MCF 10A (cell line): Measurements from ENCODE around the gene BICC1. TPM values are rescaled to one million over a fixed set of nuclear protein-coding genes. Genes with fewer than 3 reads are reported as not detected.

Experiments used
- BruUV-seq: library from RNA; stranded (reverse); fragments of 400-500 nt; replicated peaks from 2 replicates; lab custom pipeline; 2021; lab: Mats Ljungman, UMichigan
- CTCF ChIA-PET: fragments of 300-600 bp; sonication (Branson Sonifier 250); formaldehyde crosslinking; extraction: SDS; loops from one replicate; lab custom pipeline; 2021; ENCODE audit warnings: antibody characterized with exemption, inconsistent platforms; lab: Yijun Ruan, JAX
- POLR2A ChIA-PET: fragments of 300-600, 350-650 bp; sonication (Branson Sonifier 250); formaldehyde crosslinking; extraction: SDS; loops from one replicate; lab custom pipeline; 2020; ENCODE audit warnings: antibody characterized with exemption, inconsistent platforms; lab: Yijun Ruan, JAX
- DNase-seq: peaks from one replicate; pipeline ENCODE4 v3.0.0-alpha.2; 2018; ENCODE audit not compliant: unreplicated experiment
- H3K27ac Mint-ChIP-seq: one replicate; pipeline ENCODE4 v1.8.0; 2022; ENCODE audit warnings: mild to moderate bottlenecking, low read depth, mixed read lengths; ENCODE audit not compliant: unreplicated experiment
- H3K27me3 Mint-ChIP-seq: one replicate; pipeline ENCODE4 v1.8.0; 2022; ENCODE audit warnings: mixed read lengths; ENCODE audit not compliant: insufficient read depth, unreplicated experiment
- H3K36me3 Mint-ChIP-seq: one replicate; pipeline ENCODE4 v1.8.0; 2022; ENCODE audit warnings: mild to moderate bottlenecking, moderate library complexity, mixed read lengths; ENCODE audit not compliant: insufficient read depth, unreplicated experiment
- H3K4me1 Mint-ChIP-seq: one replicate; pipeline ENCODE4 v1.8.0; 2022; ENCODE audit warnings: mixed read lengths; ENCODE audit not compliant: insufficient read depth, unreplicated experiment
- H3K4me3 Mint-ChIP-seq: one replicate; pipeline ENCODE4 v1.8.0; 2022; ENCODE audit warnings: mild to moderate bottlenecking, moderate library complexity, mixed read lengths; ENCODE audit not compliant: unreplicated experiment
- H3K9me3 Mint-ChIP-seq: one replicate; pipeline ENCODE4 v1.8.0; 2022; ENCODE audit warnings: mixed read lengths; ENCODE audit not compliant: unreplicated experiment
- intact Hi-C: fragments of 100-400 bp; cut with micrococcal nuclease; formaldehyde crosslinking; loops from 2 replicates; pipeline ENCODE4 v1.14.1; 2022
- total RNA-seq: library from RNA; stranded (reverse); gene quantifications from 2 replicates; pipeline ENCODE4 v1.2.3, GENCODE V29; 2022
- TF ChIP-seq, protein P1 (sequence below): fragments of 200-600 bp; IDR thresholded peaks from one replicate; pipeline ENCODE4 v1.8.0; 2022; ENCODE audit warnings: antibody characterized with exemption, mild to moderate bottlenecking; ENCODE audit not compliant: unreplicated experiment

Gene BICC1
- total RNA-seq, 1 experiment from 2014 or later = 15.6 TPM

DNA sequence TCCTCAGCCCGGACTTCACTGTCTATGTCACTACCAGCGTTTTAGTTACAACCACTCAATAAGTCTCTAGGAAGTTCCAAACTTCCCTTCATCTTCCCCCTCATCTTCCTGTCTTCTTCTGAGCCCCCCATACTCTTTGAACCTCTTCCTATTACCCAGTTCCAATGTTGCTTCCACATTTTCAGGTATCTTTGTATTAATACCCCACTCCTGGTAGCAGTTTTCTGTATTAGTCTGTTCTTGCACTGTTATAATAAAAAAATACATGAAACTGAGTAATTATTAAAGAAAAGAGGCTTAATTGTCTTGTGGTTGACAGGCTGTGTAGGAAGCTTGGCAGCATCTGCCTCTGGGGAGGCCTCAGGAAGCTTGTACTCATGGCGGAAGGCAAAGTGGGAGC lies 218.6 kb downstream of the BICC1 start:
- peaks cover 6% of the 10 kb centered on the region for H3K36me3 Mint-ChIP-seq
- H3K27me3 Mint-ChIP-seq = no peaks in the 10 kb centered on the region
- H3K4me1 Mint-ChIP-seq = no peaks in the 10 kb centered on the region
- H3K27ac Mint-ChIP-seq = no peak overlapping the region
- peaks cover 13% of the 10 kb centered on the region for H3K9me3 Mint-ChIP-seq
- CTCF ChIA-PET = interaction anchor here (0.7 kb wide), 1 partner anchor 25 kb away, joined by 3 read pairs; no protein-coding TSS in a partner anchor
- TF ChIP-seq, protein P1, sequence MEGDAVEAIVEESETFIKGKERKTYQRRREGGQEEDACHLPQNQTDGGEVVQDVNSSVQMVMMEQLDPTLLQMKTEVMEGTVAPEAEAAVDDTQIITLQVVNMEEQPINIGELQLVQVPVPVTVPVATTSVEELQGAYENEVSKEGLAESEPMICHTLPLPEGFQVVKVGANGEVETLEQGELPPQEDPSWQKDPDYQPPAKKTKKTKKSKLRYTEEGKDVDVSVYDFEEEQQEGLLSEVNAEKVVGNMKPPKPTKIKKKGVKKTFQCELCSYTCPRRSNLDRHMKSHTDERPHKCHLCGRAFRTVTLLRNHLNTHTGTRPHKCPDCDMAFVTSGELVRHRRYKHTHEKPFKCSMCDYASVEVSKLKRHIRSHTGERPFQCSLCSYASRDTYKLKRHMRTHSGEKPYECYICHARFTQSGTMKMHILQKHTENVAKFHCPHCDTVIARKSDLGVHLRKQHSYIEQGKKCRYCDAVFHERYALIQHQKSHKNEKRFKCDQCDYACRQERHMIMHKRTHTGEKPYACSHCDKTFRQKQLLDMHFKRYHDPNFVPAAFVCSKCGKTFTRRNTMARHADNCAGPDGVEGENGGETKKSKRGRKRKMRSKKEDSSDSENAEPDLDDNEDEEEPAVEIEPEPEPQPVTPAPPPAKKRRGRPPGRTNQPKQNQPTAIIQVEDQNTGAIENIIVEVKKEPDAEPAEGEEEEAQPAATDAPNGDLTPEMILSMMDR = no peak
- no TSS peak for BruUV-seq
- H3K4me3 Mint-ChIP-seq = no peak overlapping the region
- intact Hi-C loops = no loop called here
- DNase-seq = no peak
- POLR2A ChIA-PET = no interaction called here

DNA sequence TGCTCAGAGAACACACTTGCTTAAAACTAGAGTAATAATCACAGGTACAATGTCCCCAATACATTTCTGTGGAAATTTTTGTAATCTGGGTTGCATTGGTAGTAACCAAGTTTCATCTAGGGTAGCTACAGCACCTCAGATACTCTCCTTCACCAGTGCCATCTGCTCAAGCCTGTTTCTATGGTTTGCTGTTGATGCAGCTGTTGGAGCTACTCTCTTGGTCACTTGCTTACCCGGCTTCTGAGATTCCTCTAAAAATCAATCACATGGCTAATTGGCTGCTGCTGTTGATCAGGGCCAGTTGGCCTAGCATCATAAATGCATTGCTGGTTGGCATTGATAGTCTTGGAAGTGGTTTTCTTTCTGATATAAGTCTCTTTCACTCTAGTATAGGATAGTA lies 220.8 kb downstream of the BICC1 start:
- Mint-ChIP-seq H3K4me3 (no peak overlapping the region), H3K9me3 (peaks cover 13% of the 10 kb centered on the region), H3K36me3 (no peaks in the 10 kb centered on the region), H3K4me1 (no peaks in the 10 kb centered on the region), H3K27ac (no peak overlapping the region), H3K27me3 (no peaks in the 10 kb centered on the region)
- DNase-seq = no peak
- ChIA-PET CTCF (interaction anchor here (0.8 kb wide), 1 partner anchor 9 kb away, joined by 3 read pairs; no protein-coding TSS in a partner anchor), POLR2A (interaction anchor here (0.6 kb wide), 1 partner anchor 407 kb away, joined by 5 read pairs; no protein-coding TSS in a partner anchor)
- TF ChIP-seq, protein P1 = no peak
- intact Hi-C loops = no loop called here
- no TSS peak for BruUV-seq

DNA sequence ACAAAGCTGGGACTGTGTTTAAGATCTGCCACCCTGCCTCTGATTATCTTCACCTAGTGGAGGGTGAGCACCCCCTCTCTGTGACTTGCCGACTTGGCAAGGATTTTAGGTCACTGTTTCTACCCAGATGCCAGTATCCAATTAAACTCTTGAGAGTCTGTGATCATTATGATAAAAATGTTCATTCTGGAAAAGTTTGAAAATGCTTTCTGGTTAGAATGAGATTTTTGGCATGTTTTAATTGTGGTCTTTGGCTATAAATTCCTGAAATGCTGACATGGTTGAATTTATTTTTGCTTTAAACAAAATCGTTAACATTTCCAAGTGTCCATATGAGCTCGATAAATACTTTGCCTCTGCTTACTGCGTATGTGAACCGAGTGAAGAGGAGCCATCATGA lies 221.4 kb downstream of the BICC1 start:
- intact Hi-C loops = loop anchor here (2.0 kb wide), 1 partner anchor 21 kb away; no protein-coding TSS in a partner anchor
- Mint-ChIP-seq H3K27ac (no peak overlapping the region), H3K4me1 (no peaks in the 10 kb centered on the region), H3K4me3 (no peak overlapping the region), H3K27me3 (no peaks in the 10 kb centered on the region), H3K36me3 (no peaks in the 10 kb centered on the region), H3K9me3 (peaks cover 13% of the 10 kb centered on the region)
- DNase-seq = no peak
- ChIA-PET POLR2A (no interaction called here), CTCF (no interaction called here)
- no TSS peak for BruUV-seq
- TF ChIP-seq, protein P1 = no peak

DNA sequence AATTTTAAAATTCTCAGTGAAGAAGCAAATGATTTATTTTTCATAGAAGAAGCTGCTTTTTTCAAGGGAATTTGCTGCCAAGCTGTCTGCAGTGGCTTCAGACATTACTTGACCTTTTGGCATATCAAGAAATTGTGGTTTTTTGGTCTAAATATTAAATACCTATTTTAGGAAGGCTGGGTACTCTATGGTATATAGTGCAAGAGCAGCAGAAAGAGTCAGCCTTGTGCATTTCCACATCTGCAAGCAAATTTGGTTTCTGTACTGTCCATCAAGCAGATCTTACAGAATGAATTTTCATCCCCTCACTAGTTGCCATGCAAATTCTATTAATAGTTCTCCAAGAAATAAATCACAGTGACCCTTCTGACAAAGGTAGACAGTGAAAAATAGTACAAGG lies 222.0 kb downstream of the BICC1 start:
- CTCF ChIA-PET = no interaction called here
- H3K9me3 Mint-ChIP-seq = peaks cover 13% of the 10 kb centered on the region
- POLR2A ChIA-PET = no interaction called here
- intact Hi-C loops = loop anchor here (2.0 kb wide), 1 partner anchor 20 kb away; no protein-coding TSS in a partner anchor
- H3K4me3 Mint-ChIP-seq = no peak overlapping the region
- no peaks in the 10 kb centered on the region for H3K27me3 Mint-ChIP-seq
- H3K27ac Mint-ChIP-seq = no peak overlapping the region
- no TSS peak for BruUV-seq
- H3K4me1 Mint-ChIP-seq = no peaks in the 10 kb centered on the region
- no peak for DNase-seq
- TF ChIP-seq, protein P1 = no peak
- no peaks in the 10 kb centered on the region for H3K36me3 Mint-ChIP-seq
